HG02759 (cell line): ENCODE measurements around the gene ARL17B.
"Not testable (repeated sequence)": the region's sequence is repeated elsewhere in the genome, so short reads cannot be mapped to it uniquely, and the experiment has no call there.

Experiments used
- ATAC-seq: cut with Tn5 transposase; IDR thresholded peaks from one replicate; pipeline ENCODE4 v1.9.1; 2021; ENCODE audit warnings: mild to moderate bottlenecking, moderate library complexity; ENCODE audit not compliant: unreplicated experiment

Gene ARL17B

DNA sequence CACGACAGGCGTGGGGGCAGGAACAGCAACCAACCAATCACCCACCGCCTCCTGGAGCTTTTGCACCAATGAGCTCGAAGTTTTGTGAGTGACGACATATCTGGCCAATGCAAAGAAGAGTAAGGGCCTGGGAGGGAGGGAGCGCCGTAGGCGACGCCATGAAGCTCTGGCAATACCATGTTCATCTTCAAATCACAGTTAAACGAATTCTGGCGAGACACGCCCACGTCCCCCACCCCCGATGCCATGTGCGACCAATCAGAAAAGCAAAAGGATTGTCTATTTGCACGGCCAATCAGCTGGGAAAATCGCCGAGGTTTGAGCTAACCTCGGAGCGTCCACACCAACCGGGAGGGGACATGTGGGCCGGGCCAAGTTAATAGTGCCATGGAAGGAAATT is at the start of gene ARL17B:
ARL17B (minus strand) TSS at position 12 of the 400 bp plus-strand sequence. CDS start 3,369 bp downstream, outside the sequence.
- peak; percentile 84 for ATAC-seq

DNA sequence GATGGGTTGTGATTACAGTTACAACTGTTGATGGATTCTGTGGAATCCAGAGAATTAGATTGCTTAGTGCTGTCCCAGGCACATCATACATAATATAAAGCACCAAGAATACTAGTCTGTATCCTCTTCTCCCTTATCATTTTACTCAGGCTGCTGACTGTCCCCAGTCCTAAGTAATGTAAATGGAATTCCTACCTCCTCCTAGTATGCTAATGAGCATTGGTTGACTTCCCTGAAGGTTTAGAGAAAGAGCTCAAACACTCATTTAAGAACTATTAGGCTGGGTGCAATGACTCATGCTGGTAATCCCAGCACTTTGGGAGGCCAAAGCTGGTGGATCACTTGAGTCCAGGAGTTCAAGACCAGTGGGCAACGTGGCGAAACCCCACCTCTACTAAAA is 48.3 kb upstream of the ARL17B start:
- not testable (repeated sequence) for ATAC-seq

DNA sequence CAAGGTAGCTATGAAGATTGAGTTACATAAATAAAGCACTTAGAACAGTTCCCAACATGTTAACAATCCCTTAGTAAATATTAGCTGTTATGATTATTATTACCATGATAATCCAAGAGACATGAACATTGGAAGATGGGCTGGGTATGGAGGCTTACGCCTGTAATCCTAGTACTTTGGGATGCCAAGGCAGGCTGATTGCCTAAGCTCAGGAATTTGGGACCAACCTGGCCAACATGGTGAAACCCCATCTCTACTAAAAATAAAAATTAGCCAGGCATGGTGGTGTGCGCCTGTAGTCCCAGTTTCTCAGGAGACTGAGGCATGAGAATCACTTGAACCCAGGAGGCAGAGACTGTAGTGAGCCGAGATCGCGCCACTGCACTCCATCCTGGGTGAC is 45.6 kb upstream of the ARL17B start:
- ATAC-seq = not testable (repeated sequence)

DNA sequence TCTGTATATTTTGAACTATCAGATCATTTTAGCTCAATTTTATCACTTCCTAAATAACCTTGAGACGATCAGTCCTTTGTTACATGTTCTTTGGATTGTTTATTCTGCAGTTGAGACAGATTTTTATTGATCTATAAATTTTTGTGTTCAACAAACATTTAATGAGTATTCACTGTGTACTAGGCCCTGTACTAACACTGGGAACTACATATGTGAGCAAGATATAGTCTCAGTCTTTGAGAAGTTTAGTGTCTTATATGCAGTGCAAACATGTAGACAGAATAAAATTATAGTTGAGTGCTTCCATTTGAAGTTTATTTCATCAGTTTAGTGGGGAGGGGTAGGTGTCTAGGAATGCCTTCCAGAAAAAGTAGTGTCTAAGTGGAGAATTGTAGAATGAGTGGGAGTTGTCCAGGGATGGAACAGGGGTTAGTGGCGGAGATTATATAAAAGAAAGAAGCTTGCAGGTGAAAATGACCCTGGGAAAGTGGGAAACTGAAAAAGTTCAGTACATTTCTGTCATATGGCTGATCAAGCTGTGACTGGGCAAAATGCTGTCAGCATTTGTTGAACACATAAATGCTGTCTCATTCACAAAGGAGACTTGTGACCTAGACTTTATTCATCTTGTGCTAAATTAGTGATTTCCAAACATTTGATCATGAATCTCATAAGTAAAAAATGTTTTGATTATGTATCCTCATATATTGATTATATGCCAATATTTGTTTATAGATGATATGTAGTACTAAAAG is 39.6 kb upstream of the ARL17B start:
- not testable (repeated sequence) for ATAC-seq

DNA sequence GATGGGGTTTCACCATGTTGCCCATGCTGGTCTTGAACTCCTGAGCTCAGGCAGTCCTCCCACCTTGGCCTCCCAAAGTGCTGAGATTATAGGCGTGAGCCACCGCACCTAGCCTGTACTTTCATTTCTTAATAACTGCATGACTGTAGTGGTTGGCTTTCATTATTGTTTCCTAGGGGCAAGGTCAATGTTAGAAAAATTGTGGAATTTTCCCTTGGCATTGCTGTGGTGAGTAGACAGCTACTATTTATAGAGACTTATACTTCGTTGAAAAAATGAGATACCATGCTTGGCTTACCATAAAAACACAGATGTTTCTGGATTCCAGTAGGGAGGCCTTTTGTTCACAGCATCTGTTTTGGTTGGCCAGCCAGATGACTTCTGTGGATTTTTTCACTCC is 39.0 kb upstream of the ARL17B start:
- not testable (repeated sequence) for ATAC-seq

DNA sequence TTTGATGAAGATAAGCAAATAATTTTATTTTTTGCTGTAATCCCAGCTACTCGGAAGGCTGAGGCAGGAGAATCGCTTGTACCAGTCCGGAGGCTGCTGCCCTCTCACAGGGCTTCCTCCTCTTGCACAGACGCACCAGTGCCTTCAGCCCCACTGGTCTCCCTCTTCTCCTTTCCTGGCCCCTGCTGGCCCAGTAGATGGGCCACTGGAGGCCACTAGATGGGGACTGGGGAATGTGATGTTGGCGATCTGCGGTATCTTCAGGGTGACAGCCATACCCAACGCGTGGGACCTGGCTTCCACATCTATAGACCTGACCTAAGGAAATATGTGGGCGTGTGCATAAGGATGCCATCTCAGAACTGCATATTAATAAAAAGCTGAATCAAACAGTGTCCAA is 38.4 kb upstream of the ARL17B start:
- ATAC-seq = not testable (repeated sequence)

DNA sequence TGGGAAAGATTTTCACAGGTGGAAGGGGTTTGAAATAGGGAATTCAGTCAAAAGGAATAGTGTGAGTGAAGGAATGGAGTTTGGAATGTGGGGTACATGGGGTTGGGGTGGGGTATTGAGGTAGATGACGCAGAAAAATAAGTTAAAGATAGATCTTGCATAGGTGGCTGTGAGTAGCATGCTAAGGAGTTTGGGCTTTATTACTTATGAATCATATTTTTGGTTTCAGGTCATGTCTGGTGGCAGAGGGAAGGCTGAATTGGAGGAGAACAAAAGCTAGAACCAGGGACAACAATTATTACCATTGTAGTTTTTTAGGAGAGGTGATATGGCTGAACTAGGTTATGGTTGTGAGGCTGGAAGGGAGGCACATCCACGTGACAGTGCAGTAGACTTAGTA is 34.7 kb upstream of the ARL17B start:
- not testable (repeated sequence) for ATAC-seq

DNA sequence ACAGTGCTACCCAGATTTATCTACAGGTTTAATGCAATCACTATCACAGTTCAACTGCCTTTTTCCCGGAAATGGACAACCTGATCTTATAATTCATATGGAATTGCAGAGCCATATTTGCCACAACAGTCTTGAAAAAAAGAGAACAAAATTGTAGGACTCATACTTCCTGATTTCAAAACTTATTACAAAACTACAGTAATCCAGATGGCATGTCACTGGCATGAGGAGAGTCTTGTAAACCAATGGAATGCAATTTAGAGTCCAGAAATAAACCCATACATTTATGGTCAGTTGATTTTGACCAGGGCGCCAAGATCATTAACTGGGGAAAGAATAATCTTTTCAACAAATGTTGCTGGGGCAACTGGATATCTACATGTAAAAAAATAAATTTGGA is 32.1 kb upstream of the ARL17B start:
- not testable (repeated sequence) for ATAC-seq

DNA sequence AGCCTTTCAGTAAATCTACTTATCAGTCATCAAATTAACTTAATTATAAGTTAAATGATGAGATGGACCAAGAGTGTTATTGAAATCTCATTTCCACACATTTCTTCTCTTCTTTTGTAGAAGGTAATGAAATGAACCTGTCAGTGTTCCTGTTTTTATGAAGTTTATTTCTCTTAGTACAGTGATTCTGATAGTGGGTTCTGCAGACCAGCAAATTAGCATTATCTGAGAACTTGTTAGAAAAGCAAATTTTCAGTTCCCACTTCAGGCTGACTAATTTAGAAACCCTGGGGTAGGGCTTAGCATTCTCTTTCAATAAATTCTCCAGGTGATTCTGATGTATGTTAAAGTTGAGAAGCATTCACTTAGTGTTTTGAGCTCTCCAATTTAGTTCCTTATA is 23.9 kb upstream of the ARL17B start:
- ATAC-seq = not testable (repeated sequence)

DNA sequence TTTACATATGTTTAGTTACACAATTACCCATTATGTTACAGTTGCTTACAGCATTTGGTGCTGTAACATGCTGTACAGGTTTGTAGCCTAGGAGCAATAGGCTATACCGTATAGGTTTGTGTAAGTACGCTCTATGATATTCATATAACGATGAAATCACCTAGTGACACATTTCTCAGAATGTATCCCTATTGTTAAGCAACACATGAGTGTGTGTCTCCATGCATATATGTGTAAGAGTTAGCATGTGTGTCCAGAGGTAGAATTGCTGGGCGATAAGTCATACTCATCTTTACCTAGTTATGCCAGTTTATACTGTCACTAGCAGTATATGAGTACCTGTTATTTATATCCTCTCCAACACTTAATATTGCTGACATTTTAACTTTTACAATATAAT is 21.6 kb upstream of the ARL17B start:
- not testable (repeated sequence) for ATAC-seq

DNA sequence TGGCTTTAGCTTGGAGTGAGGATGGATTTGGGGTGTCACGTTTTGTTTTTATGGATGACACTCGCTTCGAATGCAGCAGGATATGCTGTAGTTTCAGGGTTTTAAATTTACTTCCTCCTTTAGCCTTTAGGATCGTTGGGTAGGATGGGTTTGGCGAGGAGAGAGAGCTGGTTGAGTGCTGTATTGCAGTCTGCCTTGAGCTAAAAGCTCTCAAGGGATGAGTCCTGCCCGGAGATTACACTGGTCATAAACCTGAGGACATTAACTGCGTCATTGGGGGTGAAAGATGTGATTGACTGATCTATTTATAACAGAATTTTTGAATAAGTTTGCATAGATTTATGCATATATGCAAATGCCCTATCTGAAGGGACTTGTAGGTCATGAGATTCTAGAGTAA is 11.9 kb upstream of the ARL17B start:
- ATAC-seq = not testable (repeated sequence)

DNA sequence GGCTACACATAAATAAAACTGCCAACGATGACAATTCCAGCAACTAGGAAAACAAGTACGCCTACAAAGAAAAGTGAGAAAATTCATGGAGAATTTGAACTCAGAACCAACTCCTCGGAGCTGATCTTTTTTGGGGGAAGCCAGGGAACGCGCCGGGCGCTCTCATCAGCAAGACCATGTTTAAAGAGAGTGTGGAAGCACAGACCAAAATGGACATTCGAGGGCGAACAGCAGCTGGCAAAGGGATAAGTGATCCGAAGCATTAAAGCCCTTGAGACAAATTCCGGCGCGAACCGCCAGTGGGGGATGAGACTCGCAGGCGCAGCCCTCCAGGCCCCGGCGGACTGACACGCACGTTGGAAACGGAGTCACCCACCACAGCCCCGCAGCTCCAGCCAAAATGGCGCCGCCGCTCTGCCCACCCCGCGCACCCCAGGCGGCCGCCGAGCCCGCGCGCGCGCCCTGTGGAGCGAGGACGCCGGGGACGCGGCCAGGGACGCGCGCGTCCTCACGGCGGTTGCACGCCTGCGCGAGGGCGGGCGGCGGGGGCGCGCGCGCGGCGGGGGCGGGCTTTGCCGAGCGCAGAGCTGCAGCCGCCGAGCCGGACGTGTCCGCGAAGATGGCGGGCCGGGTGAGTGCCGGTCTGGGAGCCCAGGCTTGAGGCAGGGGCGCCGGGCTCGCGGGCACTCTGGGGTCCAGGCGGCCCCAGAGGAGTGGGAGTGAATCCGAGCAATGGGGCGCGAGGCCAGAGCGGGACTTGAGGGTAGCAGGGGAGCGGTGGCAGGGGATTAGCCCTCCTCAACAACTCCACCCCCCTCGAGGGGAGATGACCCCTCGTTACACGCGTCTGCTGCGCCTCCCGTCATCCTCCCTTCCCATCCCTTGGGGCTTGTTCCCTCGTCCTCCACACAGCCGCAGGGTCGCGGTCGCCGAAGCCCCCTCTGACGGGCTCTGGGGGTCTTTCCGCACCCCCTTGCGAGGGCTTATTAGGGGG is 11.0 kb upstream of the ARL17B start:
- peak; percentile 91 for ATAC-seq

DNA sequence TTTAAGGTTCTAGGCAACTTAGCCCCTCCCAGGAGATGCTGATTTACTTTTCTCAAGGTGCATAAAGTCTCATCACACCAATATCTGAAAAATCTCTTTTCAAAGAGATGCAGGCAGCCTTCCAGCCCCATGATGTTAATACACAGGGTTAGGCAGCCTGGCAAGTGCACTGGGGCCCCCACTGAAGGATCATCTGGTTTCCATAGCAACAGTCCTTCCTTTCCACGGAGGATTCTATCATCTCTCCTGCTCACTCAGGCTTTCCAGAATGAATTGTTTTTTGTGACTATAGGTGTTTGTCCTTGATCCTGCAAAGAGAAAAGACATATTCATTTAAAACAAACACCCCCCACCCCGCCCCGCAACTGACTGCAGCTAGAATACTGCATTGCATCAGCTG is 6.0 kb upstream of the ARL17B start:
- not testable (repeated sequence) for ATAC-seq

DNA sequence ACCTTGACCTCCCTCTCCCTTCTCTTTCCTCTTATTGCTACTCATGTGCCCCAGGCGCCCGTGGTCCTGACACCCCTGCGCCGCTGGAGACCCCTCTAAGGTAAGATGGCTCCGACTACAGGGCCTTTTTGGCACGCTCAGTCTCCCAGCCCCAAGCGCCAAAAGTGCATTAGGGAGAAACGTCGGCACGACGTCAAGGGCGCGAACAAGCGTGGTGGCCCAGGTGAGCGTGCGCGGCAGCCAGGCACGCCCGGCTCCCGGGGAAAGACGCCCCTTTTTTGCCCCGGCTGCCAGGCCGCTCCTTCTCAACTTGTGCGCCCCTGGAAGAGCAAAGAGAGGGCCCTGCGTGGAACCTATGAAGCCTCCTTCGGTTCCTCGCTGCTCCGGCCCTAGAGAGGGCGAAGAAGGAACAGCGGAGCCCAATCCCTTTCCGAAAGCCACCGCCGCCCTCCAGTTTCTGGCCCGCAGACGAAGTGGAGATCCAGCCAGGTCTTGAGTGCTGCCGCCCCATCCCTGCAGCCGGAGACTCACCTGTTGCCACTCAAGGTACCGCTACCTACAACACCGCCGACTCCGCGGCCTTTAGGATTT is 326 bp downstream of the ARL17B start:
- peak; percentile 53 for ATAC-seq

DNA sequence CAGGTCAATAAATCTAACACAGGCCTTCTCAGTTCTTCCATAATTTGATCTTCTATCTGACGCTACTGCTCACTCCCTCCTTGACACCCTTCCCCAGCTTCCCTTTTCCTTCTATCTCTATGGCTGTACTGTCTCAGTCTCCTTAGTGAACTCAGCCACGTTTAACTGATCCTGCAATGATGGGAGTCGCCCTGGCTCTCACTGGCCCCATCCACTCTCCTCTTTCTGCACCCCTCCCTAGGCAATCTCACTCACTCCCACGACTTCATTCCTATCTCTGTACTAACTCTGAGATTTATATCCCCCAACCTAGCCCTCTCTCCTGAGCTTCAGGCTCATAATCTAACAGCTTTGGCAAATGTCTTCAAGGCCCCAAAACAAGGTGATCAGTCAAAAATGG is 7.7 kb downstream of the ARL17B start:
- ATAC-seq = not testable (repeated sequence)

DNA sequence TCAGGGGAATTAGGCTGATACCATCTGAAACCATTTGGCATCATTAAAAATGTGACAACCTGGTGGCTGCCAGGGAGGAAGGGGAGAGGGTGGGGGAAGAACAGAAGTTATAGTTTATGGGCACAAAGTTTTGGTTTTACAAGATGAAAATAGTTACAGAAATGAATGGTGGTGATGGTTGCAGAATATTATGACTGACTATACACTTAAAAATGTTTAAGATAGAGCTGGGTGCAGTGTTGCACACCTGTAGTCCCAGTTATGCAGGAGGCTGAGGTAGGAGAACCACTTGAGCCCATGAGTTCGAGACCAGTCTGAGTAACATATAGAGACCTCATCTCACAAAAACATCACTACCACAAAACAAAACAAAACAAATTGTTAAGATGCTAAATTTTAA is 12.5 kb downstream of the ARL17B start:
- ATAC-seq = not testable (repeated sequence)

DNA sequence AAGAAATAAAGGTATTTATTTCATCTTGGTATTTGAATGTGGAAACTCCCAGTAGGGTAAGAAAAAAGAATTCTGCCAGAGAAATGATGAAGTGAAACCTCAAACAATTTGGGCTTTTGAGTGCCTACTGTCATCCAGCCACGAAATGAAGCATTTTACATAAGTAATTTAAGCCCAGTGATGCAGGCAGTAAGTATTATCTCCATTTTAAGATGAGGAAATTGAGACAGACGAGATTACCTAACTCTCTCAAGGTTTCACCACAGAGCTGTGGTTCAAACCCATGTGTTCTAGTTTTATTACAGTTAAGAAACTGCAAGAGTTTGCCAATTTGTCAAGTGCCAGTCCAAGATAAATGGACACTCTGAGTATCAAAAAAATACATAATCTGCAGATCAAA is 13.2 kb downstream of the ARL17B start:
- ATAC-seq = not testable (repeated sequence)

DNA sequence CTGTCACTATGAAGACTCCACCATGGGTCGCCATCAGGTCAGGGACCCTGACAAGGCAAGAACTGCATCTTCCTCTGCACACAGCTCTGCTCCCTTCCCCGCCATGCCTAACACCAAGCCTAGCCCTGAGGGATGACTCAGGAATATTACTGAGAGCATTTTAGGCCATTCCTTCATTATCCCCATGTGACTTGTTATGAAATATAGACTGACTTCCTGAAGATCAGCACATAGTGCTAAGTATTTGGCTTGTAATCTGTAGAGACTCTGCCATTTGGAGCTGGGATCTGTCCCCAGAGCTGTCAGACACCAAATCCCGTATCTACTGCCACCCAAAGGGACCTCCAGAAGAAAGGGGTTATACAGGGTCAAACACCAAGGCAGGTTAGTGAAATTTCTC is 19.4 kb downstream of the ARL17B start:
- not testable (repeated sequence) for ATAC-seq

DNA sequence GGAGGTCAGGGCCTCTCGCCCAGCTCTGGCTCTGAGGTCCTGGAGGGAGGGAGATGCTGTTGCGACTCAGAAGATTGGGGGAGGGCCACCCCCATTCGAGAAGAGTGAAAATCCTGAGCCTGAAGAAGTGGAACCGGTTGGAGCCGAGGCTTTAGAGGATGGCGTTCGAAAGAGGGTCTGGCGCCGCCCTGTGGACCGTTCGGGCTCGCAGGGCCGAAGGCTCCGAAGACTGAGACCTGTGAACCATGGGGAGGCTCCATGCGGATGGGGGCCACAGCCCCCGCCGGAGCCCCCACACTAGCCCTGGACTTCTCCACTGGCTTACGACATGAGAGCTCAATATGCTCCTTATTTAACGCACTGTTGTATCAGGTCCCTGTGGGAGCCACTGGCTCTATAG is 20.3 kb downstream of the ARL17B start:
- not testable (repeated sequence) for ATAC-seq

DNA sequence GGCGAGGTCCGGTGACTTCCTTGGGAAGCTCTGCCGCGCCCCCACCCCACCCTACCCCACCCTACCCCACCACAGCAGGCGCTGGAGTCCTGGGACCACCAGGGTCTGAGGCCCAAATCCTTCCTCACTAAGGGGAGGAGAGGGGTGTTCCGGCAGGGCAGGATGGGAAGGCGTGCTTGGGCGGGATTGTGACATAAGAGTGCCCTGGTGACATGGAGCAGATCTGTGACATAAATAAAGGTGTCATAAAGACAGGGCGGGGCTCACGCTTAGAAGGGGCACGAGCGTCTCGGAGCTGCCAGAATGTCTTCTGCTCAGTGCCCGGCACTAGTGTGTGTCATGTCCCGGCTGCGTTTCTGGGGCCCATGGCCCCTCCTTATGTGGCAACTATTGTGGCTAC is 66.7 kb downstream of the ARL17B start, which contains the start of gene LRRC37A:
LRRC37A (plus strand) TSS at position 301 of the 400 bp plus-strand sequence; CDS start at position 304, 3 bp downstream.
- ATAC-seq = not testable (repeated sequence)

DNA sequence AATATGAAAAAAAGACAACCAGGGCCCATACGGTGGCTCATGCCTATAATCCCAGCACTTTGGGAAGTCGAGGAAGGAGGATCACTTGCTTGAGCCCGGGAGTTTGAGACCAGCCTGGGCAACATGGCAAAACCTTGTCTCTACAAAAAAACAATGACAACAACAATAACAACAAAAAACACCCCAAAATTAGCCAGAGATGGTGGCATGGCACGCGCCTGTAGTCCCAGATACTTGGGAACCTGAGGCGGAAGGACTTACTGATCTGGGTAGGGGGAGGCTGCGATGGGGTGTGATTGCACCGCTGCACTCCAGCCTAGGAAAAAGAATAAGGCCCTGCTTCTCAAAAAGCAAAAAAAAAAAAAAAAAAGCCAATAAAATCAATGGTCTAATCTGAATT is 69.9 kb downstream of the ARL17B start:
- ATAC-seq = not testable (repeated sequence)
